ENCODE measurements around the gene PDZD2.

GRCh38 chr5:31623249-31623648 is 15.7 kb upstream of the PDZD2 start:
- TF ChIP-seq, protein P1, sequence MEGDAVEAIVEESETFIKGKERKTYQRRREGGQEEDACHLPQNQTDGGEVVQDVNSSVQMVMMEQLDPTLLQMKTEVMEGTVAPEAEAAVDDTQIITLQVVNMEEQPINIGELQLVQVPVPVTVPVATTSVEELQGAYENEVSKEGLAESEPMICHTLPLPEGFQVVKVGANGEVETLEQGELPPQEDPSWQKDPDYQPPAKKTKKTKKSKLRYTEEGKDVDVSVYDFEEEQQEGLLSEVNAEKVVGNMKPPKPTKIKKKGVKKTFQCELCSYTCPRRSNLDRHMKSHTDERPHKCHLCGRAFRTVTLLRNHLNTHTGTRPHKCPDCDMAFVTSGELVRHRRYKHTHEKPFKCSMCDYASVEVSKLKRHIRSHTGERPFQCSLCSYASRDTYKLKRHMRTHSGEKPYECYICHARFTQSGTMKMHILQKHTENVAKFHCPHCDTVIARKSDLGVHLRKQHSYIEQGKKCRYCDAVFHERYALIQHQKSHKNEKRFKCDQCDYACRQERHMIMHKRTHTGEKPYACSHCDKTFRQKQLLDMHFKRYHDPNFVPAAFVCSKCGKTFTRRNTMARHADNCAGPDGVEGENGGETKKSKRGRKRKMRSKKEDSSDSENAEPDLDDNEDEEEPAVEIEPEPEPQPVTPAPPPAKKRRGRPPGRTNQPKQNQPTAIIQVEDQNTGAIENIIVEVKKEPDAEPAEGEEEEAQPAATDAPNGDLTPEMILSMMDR (conservative IDR thresholded peaks at IDR 0.05) = no peak
- no peak for TF ChIP-seq EZH2 (IDR thresholded peaks at IDR 0.05; ENCODE audit: low read depth)

Data from PC-9 (cell line).